IMR-90 (cell line): ENCODE measurements around the gene HIRA. TPM values are rescaled to one million over a fixed set of nuclear protein-coding genes. Genes with fewer than 3 reads are reported as not detected.

Experiments used
- ATAC-seq: fragments of 200-7000 bp; cut with Tn5 transposase; 2 replicates; pipeline ENCODE4 v1.9.1; 2020; ENCODE audit warnings: low read depth, mild to moderate bottlenecking, moderate library complexity
- BruUV-seq: library from RNA; stranded (reverse); fragments of 400-500 nt; replicated peaks from 2 replicates; lab custom pipeline; 2021; lab: Mats Ljungman, UMichigan
- CTCF ChIA-PET: fragments of 300-600 bp; formaldehyde crosslinking; extraction: SDS; loops from one replicate; lab custom pipeline; 2021; ENCODE audit warnings: antibody characterized with exemption; lab: Yijun Ruan, JAX
- POLR2A ChIA-PET: fragments of 300-600 bp; sonication (Branson Sonifier 250); formaldehyde crosslinking; loops from one replicate; lab custom pipeline; 2022; ENCODE audit warnings: antibody characterized with exemption; ENCODE audit not compliant: unreplicated experiment; lab: Charles Lee
- DNase-seq: peaks from one replicate; pipeline ENCODE4 v3.0.0; 2013
- H2AFZ ChIP-seq: replicated peaks from 2 replicates; pipeline ENCODE3; 2013; ENCODE audit warnings: low read length, mild to moderate bottlenecking; ENCODE audit not compliant: poor library complexity
- H2AK5ac ChIP-seq: 2 replicates; pipeline ENCODE4 v1.6.1; 2013; ENCODE audit warnings: low read depth, low read length, inconsistent platforms
- H2AK9ac ChIP-seq: replicated peaks from 2 replicates; pipeline ENCODE3; 2013; ENCODE audit warnings: mild to moderate bottlenecking, low read depth, low read length, moderate library complexity; ENCODE audit not compliant: poor library complexity
- H2BK120ac ChIP-seq: 2 replicates; pipeline ENCODE4 v1.6.1; 2013; ENCODE audit warnings: low read depth, low read length, inconsistent platforms
- H2BK15ac ChIP-seq: 3 replicates; pipeline ENCODE4 v1.6.1; 2013; ENCODE audit warnings: low read depth, low read length, inconsistent platforms
- H2BK20ac ChIP-seq: 2 replicates; pipeline ENCODE4 v1.6.1; 2013; ENCODE audit warnings: low read depth, mild to moderate bottlenecking, inconsistent platforms, low read length, moderate library complexity
- H2BK5ac ChIP-seq: 2 replicates; pipeline ENCODE4 v1.6.1; 2013; ENCODE audit warnings: mild to moderate bottlenecking, low read depth, low read length, inconsistent platforms; ENCODE audit not compliant: poor library complexity, severe bottlenecking
- H3K14ac ChIP-seq: replicated peaks from 2 replicates; pipeline ENCODE4 v1.6.1; 2013; ENCODE audit warnings: low read depth, low read length, inconsistent platforms
- H3K18ac ChIP-seq: 2 replicates; pipeline ENCODE4 v1.6.1; 2013; ENCODE audit warnings: low read depth, low read length, control low read depth
- H3K23ac ChIP-seq: 2 replicates; pipeline ENCODE4 v1.6.1; 2013; ENCODE audit warnings: low read depth, low read length, inconsistent platforms
- H3K27ac ChIP-seq: 2 replicates; pipeline ENCODE4 v1.5.1; 2013; ENCODE audit warnings: mild to moderate bottlenecking, control low read depth, low read length; ENCODE audit not compliant: insufficient read depth
- H3K27me3 ChIP-seq: 2 replicates; pipeline ENCODE4 v1.6.1; 2013; ENCODE audit warnings: low read length; ENCODE audit not compliant: control insufficient read depth, insufficient read depth
- H3K36me3 ChIP-seq: 2 replicates; pipeline ENCODE4 v1.6.1; 2013; ENCODE audit warnings: low read length, mixed read lengths; ENCODE audit not compliant: control insufficient read depth, insufficient read depth
- H3K4ac ChIP-seq: 2 replicates; pipeline ENCODE4 v1.6.1; 2013; ENCODE audit warnings: low read depth, low read length, inconsistent platforms
- H3K4me1 ChIP-seq: 2 replicates; pipeline ENCODE4 v1.6.1; 2013; ENCODE audit warnings: low read length, mixed read lengths; ENCODE audit not compliant: control insufficient read depth, insufficient read depth
- H3K4me2 ChIP-seq: 2 replicates; pipeline ENCODE4 v1.6.1; 2013; ENCODE audit warnings: low read depth, mild to moderate bottlenecking, control low read depth, low read length, moderate library complexity
- H3K4me3 ChIP-seq: 2 replicates; pipeline ENCODE4 v1.5.1; 2013; ENCODE audit warnings: low read depth, mild to moderate bottlenecking, control low read depth, low read length, moderate library complexity; ENCODE audit not compliant: insufficient read depth
- H3K56ac ChIP-seq: 2 replicates; pipeline ENCODE4 v1.6.1; 2013; ENCODE audit warnings: low read length, inconsistent platforms; ENCODE audit not compliant: insufficient read depth; ENCODE audit errors: extremely low read depth
- H3K79me1 ChIP-seq, 2 experiments: 2 replicates each; pipeline ENCODE4 v1.6.1; 2013; ENCODE audit warnings: low read length in 2 of 2, inconsistent platforms in 1 of 2, low read depth in 1 of 2
- H3K9ac ChIP-seq: 2 replicates; pipeline ENCODE4 v1.6.1; 2013; ENCODE audit warnings: low read depth, low read length, control low read depth
- H3K9me1 ChIP-seq: 2 replicates; pipeline ENCODE4 v1.6.1; 2013; ENCODE audit warnings: low read length, inconsistent platforms; ENCODE audit not compliant: insufficient read depth
- H3K9me3 ChIP-seq: 2 replicates; pipeline ENCODE4 v1.6.1; 2013; ENCODE audit warnings: low read length; ENCODE audit not compliant: control insufficient read depth, insufficient read depth
- H4K20me1 ChIP-seq: 2 replicates; pipeline ENCODE4 v1.6.1; 2013; ENCODE audit warnings: low read length, inconsistent platforms; ENCODE audit not compliant: insufficient read depth
- H4K5ac ChIP-seq: 2 replicates; pipeline ENCODE4 v1.6.1; 2013; ENCODE audit warnings: mild to moderate bottlenecking, low read depth, low read length, control low read depth
- H4K8ac ChIP-seq, 2 experiments: 2 replicates each; pipeline ENCODE4 v1.6.1; 2013; ENCODE audit warnings: low read depth in 2 of 2, low read length in 2 of 2, control low read depth in 1 of 2, inconsistent platforms in 1 of 2
- H4K91ac ChIP-seq: 2 replicates; pipeline ENCODE4 v1.6.1; 2013; ENCODE audit warnings: low read depth, low read length, inconsistent platforms; ENCODE audit not compliant: insufficient read depth
- BHLHE40 ChIP-seq: fragments of 150-350 bp; IDR thresholded peaks from 2 replicates; pipeline ENCODE4 v1.6.1; 2016; ENCODE audit warnings: mild to moderate bottlenecking, low read depth, low read length
- CEBPB ChIP-seq: IDR thresholded peaks from 2 replicates; pipeline ENCODE4 v1.6.1; 2012; ENCODE audit warnings: low read depth, low read length, improper control_type of control experiment
- CHD1 ChIP-seq: IDR thresholded peaks from 2 replicates; pipeline ENCODE4 v1.6.1; 2012; ENCODE audit warnings: low read depth, low read length, improper control_type of control experiment
- FOS ChIP-seq: fragments of 150-350 bp; IDR thresholded peaks from 2 replicates; pipeline ENCODE4 v1.6.1; 2016; ENCODE audit warnings: low read depth, low read length
- MAFK ChIP-seq: IDR thresholded peaks from 2 replicates; pipeline ENCODE4 v1.6.1; 2012; ENCODE audit warnings: low read depth, low read length, improper control_type of control experiment
- MAZ ChIP-seq: IDR thresholded peaks from 2 replicates; pipeline ENCODE4 v1.6.1; 2012; ENCODE audit warnings: low read depth, mild to moderate bottlenecking, low read length, improper control_type of control experiment, moderate library complexity, borderline replicate concordance
- MXI1 ChIP-seq: IDR thresholded peaks from 2 replicates; pipeline ENCODE4 v1.6.1; 2012; ENCODE audit warnings: low read depth, mild to moderate bottlenecking, low read length, moderate library complexity, borderline replicate concordance
- NFE2L2 ChIP-seq: fragments of 150-350 bp; IDR thresholded peaks from 2 replicates; pipeline ENCODE4 v1.6.1; 2016; ENCODE audit warnings: low read depth, mild to moderate bottlenecking, low read length
- POLR2A ChIP-seq: IDR thresholded peaks from 2 replicates; pipeline ENCODE4 v1.6.1; 2012; ENCODE audit warnings: mild to moderate bottlenecking, low read depth, low read length
- RAD21 ChIP-seq: IDR thresholded peaks from 2 replicates; pipeline ENCODE4 v1.6.1; 2012; ENCODE audit warnings: low read length, improper control_type of control experiment
- RCOR1 ChIP-seq: IDR thresholded peaks from 2 replicates; pipeline ENCODE4 v1.6.1; 2012; ENCODE audit warnings: mild to moderate bottlenecking, low read length, improper control_type of control experiment; ENCODE audit not compliant: insufficient replicate concordance
- RFX5 ChIP-seq: IDR thresholded peaks from 2 replicates; pipeline ENCODE4 v1.8.0; 2012; ENCODE audit warnings: low read depth, mild to moderate bottlenecking, low read length, moderate library complexity
- WGBS, 2 experiments: methylation state at CpG; one replicate each; pipeline versions ENCODE4 v1.1.5 to v1.1.7; 2013; ENCODE audit warnings: missing lambda C conversion rate in 2 of 2; ENCODE audit not compliant: insufficient read length in 1 of 2; ENCODE audit errors: extremely low coverage in 2 of 2; 5-methylcytosine and 5-hydroxymethylcytosine counted together
- dilution Hi-C: fragments of 300-500 bp; cut with HindIII; formaldehyde crosslinking; loops from one replicate; pipeline ENCODE4 v1.14.3; 2018; ENCODE audit warnings: low sequenced_read_pairs; ENCODE audit not compliant: unreplicated experiment
- in situ Hi-C: fragments of 300-500 bp; cut with MboI; formaldehyde crosslinking; loops from 3 replicates; pipeline ENCODE4 v1.14.3; 2019; ENCODE audit warnings: low sequenced_read_pairs, inconsistent platforms, mixed read lengths
- intact Hi-C: fragments of 100-400 bp; cut with micrococcal nuclease; formaldehyde crosslinking; loops from 2 replicates; pipeline ENCODE4 v1.10.0; 2022
- polyA plus RNA-seq, 3 experiments: library from polyadenylated mRNA; depleted of rRNA; stranded (reverse); fragments of >200 nt; gene quantifications; 2 replicates each; pipeline ENCODE4 v1.2.3, GENCODE V29; 2012; ENCODE audit warnings: low replicate concordance in 1 of 3
- total RNA-seq: library from RNA; depleted of rRNA; stranded (reverse); fragments of >200 nt; gene quantifications from 2 replicates; pipeline ENCODE4 v1.2.3, GENCODE V29; 2012
- TF ChIP-seq, protein P1 (sequence below): fragments of 150-350 bp; IDR thresholded peaks from 2 replicates; pipeline ENCODE4 v1.6.1; 2016; ENCODE audit warnings: low read depth, mild to moderate bottlenecking, low read length, moderate library complexity, borderline replicate concordance
- TF ChIP-seq, protein P2 (sequence below): fragments of 150-350 bp; IDR thresholded peaks from 2 replicates; pipeline ENCODE4 v1.6.1; 2017; ENCODE audit warnings: mild to moderate bottlenecking, antibody characterized with exemption, low read length, low read depth
- TF ChIP-seq, protein P3 (sequence below): conservative IDR thresholded peaks from 2 replicates; pipeline ENCODE4 v1.5.1; 2012; ENCODE audit warnings: mild to moderate bottlenecking, low read depth, low read length, improper control_type of control experiment

Gene HIRA
- total and polyA plus RNA-seq, 2 of the 4 experiments (the other 2 are of a cell fraction) = 14.5 to 24.2 TPM

DNA sequence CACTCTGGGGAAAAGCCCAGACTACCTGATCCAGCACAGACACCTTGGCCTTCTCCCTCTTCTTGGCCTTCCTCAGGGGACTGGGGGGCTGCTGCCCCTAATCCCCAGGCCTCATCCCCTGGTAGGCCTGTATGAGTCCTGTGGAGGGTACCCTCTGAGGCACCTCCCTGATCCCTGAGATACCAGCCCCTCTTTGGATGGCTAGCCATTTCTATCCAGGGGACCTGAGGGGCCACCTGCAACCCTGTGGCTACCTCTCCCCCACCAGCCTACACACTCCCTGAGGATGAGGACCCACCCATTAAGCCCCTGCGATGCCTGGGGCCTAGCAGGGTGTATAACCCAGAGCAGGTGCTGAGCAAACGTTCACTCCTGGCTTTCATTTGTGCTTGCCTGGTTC is 54.6 kb downstream of the HIRA start:
- no peak for ATAC-seq
- Histone ChIP-seq H3K36me3 (peaks cover 48% of the 10 kb centered on the region), H3K23ac (no peak overlapping the region), H3K18ac (no peak overlapping the region), H4K20me1 (no peaks in the 10 kb centered on the region), H3K27ac (no peak overlapping the region), H3K9me1 (0 out of 2 replicates have a peak, but pooled peaks cover 4% of the 10 kb centered on the region), H3K4ac (no peak overlapping the region), H3K4me1 (no peaks in the 10 kb centered on the region), H3K9ac (no peak overlapping the region), H3K79me1 (no peaks in the 10 kb centered on the region; a peak in 1 of 4 replicates), H2AK5ac (no peak overlapping the region), H2BK20ac (no peak overlapping the region), H2BK120ac (no peak overlapping the region), H4K91ac (no peak overlapping the region), H3K14ac (no peak overlapping the region), H4K8ac (no peak overlapping the region), H2AFZ (no peak overlapping the region), H2BK15ac (no peak overlapping the region), H3K4me2 (no peak overlapping the region), H4K5ac (no peak overlapping the region), H2BK5ac (no peak overlapping the region), H3K56ac (no peak overlapping the region), H3K4me3 (no peak overlapping the region), H3K27me3 (no peaks in the 10 kb centered on the region), H3K9me3 (no peaks in the 10 kb centered on the region), H2AK9ac (no peak overlapping the region)
- POLR2A ChIA-PET = no interaction called here
- TF ChIP-seq MAFK (no peak), BHLHE40 (no peak), MXI1 (no peak), FOS (no peak), MAZ (no peak), CHD1 (no peak), POLR2A (no peak), NFE2L2 (no peak), RCOR1 (no peak), CEBPB (no peak), RFX5 (no peak), RAD21 (no peak)
- TF ChIP-seq, protein P1, sequence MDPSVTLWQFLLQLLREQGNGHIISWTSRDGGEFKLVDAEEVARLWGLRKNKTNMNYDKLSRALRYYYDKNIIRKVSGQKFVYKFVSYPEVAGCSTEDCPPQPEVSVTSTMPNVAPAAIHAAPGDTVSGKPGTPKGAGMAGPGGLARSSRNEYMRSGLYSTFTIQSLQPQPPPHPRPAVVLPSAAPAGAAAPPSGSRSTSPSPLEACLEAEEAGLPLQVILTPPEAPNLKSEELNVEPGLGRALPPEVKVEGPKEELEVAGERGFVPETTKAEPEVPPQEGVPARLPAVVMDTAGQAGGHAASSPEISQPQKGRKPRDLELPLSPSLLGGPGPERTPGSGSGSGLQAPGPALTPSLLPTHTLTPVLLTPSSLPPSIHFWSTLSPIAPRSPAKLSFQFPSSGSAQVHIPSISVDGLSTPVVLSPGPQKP = no peak
- TF ChIP-seq, protein P2, sequence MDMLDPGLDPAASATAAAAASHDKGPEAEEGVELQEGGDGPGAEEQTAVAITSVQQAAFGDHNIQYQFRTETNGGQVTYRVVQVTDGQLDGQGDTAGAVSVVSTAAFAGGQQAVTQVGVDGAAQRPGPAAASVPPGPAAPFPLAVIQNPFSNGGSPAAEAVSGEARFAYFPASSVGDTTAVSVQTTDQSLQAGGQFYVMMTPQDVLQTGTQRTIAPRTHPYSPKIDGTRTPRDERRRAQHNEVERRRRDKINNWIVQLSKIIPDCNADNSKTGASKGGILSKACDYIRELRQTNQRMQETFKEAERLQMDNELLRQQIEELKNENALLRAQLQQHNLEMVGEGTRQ = no peak
- TF ChIP-seq, protein P3, sequence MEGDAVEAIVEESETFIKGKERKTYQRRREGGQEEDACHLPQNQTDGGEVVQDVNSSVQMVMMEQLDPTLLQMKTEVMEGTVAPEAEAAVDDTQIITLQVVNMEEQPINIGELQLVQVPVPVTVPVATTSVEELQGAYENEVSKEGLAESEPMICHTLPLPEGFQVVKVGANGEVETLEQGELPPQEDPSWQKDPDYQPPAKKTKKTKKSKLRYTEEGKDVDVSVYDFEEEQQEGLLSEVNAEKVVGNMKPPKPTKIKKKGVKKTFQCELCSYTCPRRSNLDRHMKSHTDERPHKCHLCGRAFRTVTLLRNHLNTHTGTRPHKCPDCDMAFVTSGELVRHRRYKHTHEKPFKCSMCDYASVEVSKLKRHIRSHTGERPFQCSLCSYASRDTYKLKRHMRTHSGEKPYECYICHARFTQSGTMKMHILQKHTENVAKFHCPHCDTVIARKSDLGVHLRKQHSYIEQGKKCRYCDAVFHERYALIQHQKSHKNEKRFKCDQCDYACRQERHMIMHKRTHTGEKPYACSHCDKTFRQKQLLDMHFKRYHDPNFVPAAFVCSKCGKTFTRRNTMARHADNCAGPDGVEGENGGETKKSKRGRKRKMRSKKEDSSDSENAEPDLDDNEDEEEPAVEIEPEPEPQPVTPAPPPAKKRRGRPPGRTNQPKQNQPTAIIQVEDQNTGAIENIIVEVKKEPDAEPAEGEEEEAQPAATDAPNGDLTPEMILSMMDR = no peak
- no peak for DNase-seq
- no TSS peak for BruUV-seq
- dilution Hi-C loops (no loop called here), intact Hi-C loops (no loop called here), in situ Hi-C loops (no loop called here)
- CTCF ChIA-PET = no interaction called here
- 100% methylated on average over 2 of the region's 2 CpGs; no CpG with 5 or more reads in 1 of the 2 experiments for WGBS, 2 experiments
